Kidney epithelial cell (primary cell): ENCODE measurements around the gene TCEAL9. TPM values are rescaled to one million over a fixed set of nuclear protein-coding genes. Genes with fewer than 3 reads are reported as not detected.

ENCODE experiments used
- DNase-seq: peaks from one replicate; pipeline ENCODE4 v3.0.0-alpha.2; 2010; ENCODE audit warnings: low read depth
- H3K27me3 ChIP-seq: 2 replicates; pipeline ENCODE4 v1.6.0; 2011; ENCODE audit warnings: low read length; ENCODE audit not compliant: control insufficient read depth, insufficient read depth
- H3K36me3 ChIP-seq: 2 replicates; pipeline ENCODE4 v1.5.1; 2011; ENCODE audit warnings: low read length; ENCODE audit not compliant: control insufficient read depth, insufficient read depth
- H3K4me3 ChIP-seq: 2 replicates; pipeline ENCODE4 v1.5.1; 2011; ENCODE audit warnings: low read depth, mild to moderate bottlenecking, control low read depth, low read length
- total RNA-seq: library from RNA; depleted of rRNA; stranded (reverse); fragments of >200 nt; gene quantifications from 2 replicates; pipeline ENCODE4 v1.2.3, GENCODE V29; 2015
- TF ChIP-seq, protein P1 (sequence below): IDR thresholded peaks from 2 replicates; pipeline ENCODE4 v1.5.1; 2011; ENCODE audit warnings: mild to moderate bottlenecking, moderate library complexity, low read length, control low read depth, inconsistent platforms; ENCODE audit not compliant: insufficient read depth, poor library complexity, severe bottlenecking

Gene TCEAL9
- total RNA-seq, 1 donor from 2014 or later: 154 TPM

DNA sequence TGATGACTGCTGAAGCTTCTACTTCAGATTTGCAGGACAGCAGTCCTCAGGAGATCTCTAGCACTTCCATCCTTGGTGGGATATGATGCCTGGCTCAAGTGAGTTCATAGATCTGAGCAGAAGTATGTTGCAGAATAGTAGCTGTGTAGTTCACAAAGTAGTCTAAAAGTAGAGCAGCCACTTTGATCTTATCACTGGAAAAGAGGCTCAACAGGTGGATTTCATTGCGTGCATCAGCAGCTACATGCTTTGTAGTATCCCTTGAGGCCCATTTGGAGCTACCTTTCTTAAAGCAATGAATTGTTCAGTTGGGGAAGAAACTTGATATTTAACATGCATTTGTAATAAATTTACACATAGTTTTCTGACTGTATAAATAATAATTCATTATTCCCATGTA lies 50.0 kb downstream of the TCEAL9 start:
- DNase-seq: no peak
- TF ChIP-seq, protein P1, sequence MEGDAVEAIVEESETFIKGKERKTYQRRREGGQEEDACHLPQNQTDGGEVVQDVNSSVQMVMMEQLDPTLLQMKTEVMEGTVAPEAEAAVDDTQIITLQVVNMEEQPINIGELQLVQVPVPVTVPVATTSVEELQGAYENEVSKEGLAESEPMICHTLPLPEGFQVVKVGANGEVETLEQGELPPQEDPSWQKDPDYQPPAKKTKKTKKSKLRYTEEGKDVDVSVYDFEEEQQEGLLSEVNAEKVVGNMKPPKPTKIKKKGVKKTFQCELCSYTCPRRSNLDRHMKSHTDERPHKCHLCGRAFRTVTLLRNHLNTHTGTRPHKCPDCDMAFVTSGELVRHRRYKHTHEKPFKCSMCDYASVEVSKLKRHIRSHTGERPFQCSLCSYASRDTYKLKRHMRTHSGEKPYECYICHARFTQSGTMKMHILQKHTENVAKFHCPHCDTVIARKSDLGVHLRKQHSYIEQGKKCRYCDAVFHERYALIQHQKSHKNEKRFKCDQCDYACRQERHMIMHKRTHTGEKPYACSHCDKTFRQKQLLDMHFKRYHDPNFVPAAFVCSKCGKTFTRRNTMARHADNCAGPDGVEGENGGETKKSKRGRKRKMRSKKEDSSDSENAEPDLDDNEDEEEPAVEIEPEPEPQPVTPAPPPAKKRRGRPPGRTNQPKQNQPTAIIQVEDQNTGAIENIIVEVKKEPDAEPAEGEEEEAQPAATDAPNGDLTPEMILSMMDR: no peak
- Histone ChIP-seq H3K27me3 (no peaks in the 10 kb centered on the region), H3K4me3 (no peak overlapping the region), H3K36me3 (no peaks in the 10 kb centered on the region)

DNA sequence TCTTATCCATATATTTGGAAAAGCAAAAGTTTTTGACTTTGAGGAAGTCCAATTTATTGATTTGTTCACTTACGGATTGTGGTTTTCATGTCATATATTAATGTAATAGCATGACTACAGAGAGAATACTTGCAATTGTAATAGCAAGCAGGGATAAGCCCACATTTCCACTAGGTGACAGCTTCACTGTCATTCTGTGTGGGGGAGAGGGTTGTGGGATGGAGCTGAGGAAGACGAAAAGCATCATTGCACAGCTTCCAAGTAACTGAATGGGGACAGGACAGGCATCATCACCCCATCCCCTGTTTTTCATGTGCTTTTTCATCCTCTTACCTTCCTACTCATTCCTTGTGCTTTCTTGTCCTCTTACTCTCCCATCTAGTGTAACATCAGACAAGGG lies 51.5 kb downstream of the TCEAL9 start:
- H3K4me3 ChIP-seq: no peak overlapping the region
- TF ChIP-seq, protein P1: no peak
- no peaks in the 10 kb centered on the region for H3K27me3 ChIP-seq
- no peaks in the 10 kb centered on the region for H3K36me3 ChIP-seq
- DNase-seq: no peak

Other genes with a start within 250 kb of the TCEAL9 start
- gene BEX4, start 141.4 kb upstream of the TCEAL9 start, total RNA-seq: 80.8 and 84.0 TPM in 2 replicates
- 89.6 and 91.3 TPM in 2 replicates for gene TCEAL8, start 101.4 kb upstream of the TCEAL9 start, total RNA-seq
- 0.21 TPM in 1 of 2 replicates, not detected in the other for gene TCEAL5, start 79.8 kb upstream of the TCEAL9 start, total RNA-seq
- 74.2 and 81.3 TPM in 2 replicates for gene BEX2, start 45.5 kb upstream of the TCEAL9 start, total RNA-seq
- 23.1 and 40.1 TPM in 2 replicates for gene TCEAL7, start 26.3 kb upstream of the TCEAL9 start, total RNA-seq
- 143 and 164 TPM in 2 replicates for gene BEX3, start 20.0 kb downstream of the TCEAL9 start, total RNA-seq
- gene RAB40A, start 163.0 kb downstream of the TCEAL9 start, total RNA-seq: 0.13 TPM in 1 of 2 replicates, not detected in the other
- 51.0 and 62.0 TPM in 2 replicates for gene TCEAL4, start 229.0 kb downstream of the TCEAL9 start, total RNA-seq